Measurements from ENCODE around the gene AQP11. TPM values are rescaled to one million over a fixed set of nuclear protein-coding genes. Genes with fewer than 3 reads are reported as not detected.

Gene AQP11
- total RNA-seq, 4 donors from 2014 or later, result 0.17 to 0.55 TPM; not detected in 2

- intact Hi-C loops (cut with DNase I; ENCODE audit: low total_unique reads), result no loop called here
- no peak overlapping the region for H3K4me3 ChIP-seq (ENCODE audit: low read depth, poor library complexity, severe bottlenecking)
- no peak for DNase-seq (ENCODE audit: low spot score in 2 of 2)
- 95% methylated on average over 7 of the region's 7 CpGs for WGBS, 2 donors
- TF ChIP-seq CTCF (IDR thresholded peaks at IDR 0.05) (no peak), POLR2A (IDR thresholded peaks at IDR 0.05) (no peak)
Measured at GRCh38 chr11:77656362-77656761, 66.6 kb downstream of the AQP11 start.

- no peak for DNase-seq (ENCODE audit: low spot score in 2 of 2)
- TF ChIP-seq CTCF (IDR thresholded peaks at IDR 0.05) (no peak), POLR2A (IDR thresholded peaks at IDR 0.05) (no peak)
- 71 to 75% methylated on average over 4 of the region's 4 CpGs for WGBS, 2 donors
- intact Hi-C loops (cut with DNase I; ENCODE audit: low total_unique reads), result no loop called here
- no peak overlapping the region for H3K4me3 ChIP-seq (ENCODE audit: low read depth, poor library complexity, severe bottlenecking)
Measured at GRCh38 chr11:77658213-77659013, 68.7 kb downstream of the AQP11 start.

Other genes starting within 250 kb of the AQP11 start
- gene PAK1, start 115.9 kb upstream of the AQP11 start, total RNA-seq, result 10 to 100 TPM; 17.8 to 34.5 (median 21.6) TPM
- 10 to 100 TPM; 57.3 to 89.1 (median 65.4) TPM for gene CLNS1A, start 47.8 kb downstream of the AQP11 start, total RNA-seq
- gene RSF1, start 230.8 kb downstream of the AQP11 start, total RNA-seq, result 10 to 100 TPM; 32.2 to 51.5 (median 46.9) TPM
- gene AAMDC, start 231.2 kb downstream of the AQP11 start, total RNA-seq, result 10 to 100 TPM; 23.3 to 67.7 (median 26.5) TPM

All from lower leg skin (tissue), 4 donors.